UCSD-AML1 (cell line): ENCODE data around the gene YAP1.

Source experiments
- DNase-seq: peaks from one replicate; lab custom pipeline; 2025; ENCODE audit not compliant: unreplicated experiment; lab: John Stamatoyannopoulos, UW

YAP1 gene

GRCh38 chr11:102157219-102157618 is 47.0 kb downstream of the YAP1 start:
- no peak for DNase-seq

GRCh38 chr11:102158164-102158735 is 48.0 kb downstream of the YAP1 start:
- DNase-seq = no peak

GRCh38 chr11:102163368-102163767 is 53.1 kb downstream of the YAP1 start:
- DNase-seq = no peak

GRCh38 chr11:102166175-102167064 is 56.2 kb downstream of the YAP1 start:
- DNase-seq = no peak

- no peak for DNase-seq
Observed at GRCh38 chr11:102168481-102168880, 58.2 kb downstream of the YAP1 start.

- no peak for DNase-seq
Observed at GRCh38 chr11:102171101-102171500, 60.9 kb downstream of the YAP1 start.

GRCh38 chr11:102172127-102172848 is 62.0 kb downstream of the YAP1 start:
- no peak for DNase-seq

- no peak for DNase-seq
Observed at GRCh38 chr11:102177126-102177525, 66.9 kb downstream of the YAP1 start.

GRCh38 chr11:102177974-102178631 is 67.9 kb downstream of the YAP1 start:
- no peak for DNase-seq

GRCh38 chr11:102179371-102179770 is 69.1 kb downstream of the YAP1 start:
- no peak for DNase-seq

- no peak for DNase-seq
Observed at GRCh38 chr11:102184269-102184987, 74.2 kb downstream of the YAP1 start.

- no peak for DNase-seq
Observed at GRCh38 chr11:102186551-102187191, 76.4 kb downstream of the YAP1 start.

- no peak for DNase-seq
Observed at GRCh38 chr11:102187416-102188151, 77.3 kb downstream of the YAP1 start.

GRCh38 chr11:102188488-102188887 is 78.2 kb downstream of the YAP1 start:
- no peak for DNase-seq

- DNase-seq = no peak
Observed at GRCh38 chr11:102191832-102192231, 81.6 kb downstream of the YAP1 start.

- no peak for DNase-seq
Observed at GRCh38 chr11:102192349-102193066, 82.3 kb downstream of the YAP1 start.

- DNase-seq = no peak
Observed at GRCh38 chr11:102194257-102194656, 84.0 kb downstream of the YAP1 start.

GRCh38 chr11:102194990-102195389 is 84.7 kb downstream of the YAP1 start:
- DNase-seq = no peak

- DNase-seq = no peak
Observed at GRCh38 chr11:102196351-102196750, 86.1 kb downstream of the YAP1 start.
